Prostate gland (tissue), 2 donors: ENCODE measurements around the gene C5orf15.

Source experiments
- POLR2A ChIP-seq: fragments of 450-650 bp; IDR thresholded peaks from one replicate; pipeline ENCODE4 v1.6.1; 2016; ENCODE audit warnings: antibody characterized with exemption, mild to moderate bottlenecking
- POLR2AphosphoS5 ChIP-seq: sonication (generic); formaldehyde crosslinking; IDR thresholded peaks from one replicate; pipeline ENCODE4 v1.6.1; 2017; ENCODE audit warnings: antibody characterized with exemption
- TF ChIP-seq, protein P1 (sequence below), 4 experiments: fragments of 200-600 bp in 2 of 4; fragments of 450-650 bp in 2 of 4; sonication (generic) in 2 of 4; IDR thresholded peaks; 1 replicate in 3 of 4; 2 replicates in 1 of 4; pipeline ENCODE4 v1.5.1; 2016 to 2019; ENCODE audit warnings: antibody characterized with exemption in 4 of 4, mild to moderate bottlenecking in 2 of 4, moderate library complexity in 2 of 4

- no peak for TF ChIP-seq POLR2A
- TF ChIP-seq, protein P1, sequence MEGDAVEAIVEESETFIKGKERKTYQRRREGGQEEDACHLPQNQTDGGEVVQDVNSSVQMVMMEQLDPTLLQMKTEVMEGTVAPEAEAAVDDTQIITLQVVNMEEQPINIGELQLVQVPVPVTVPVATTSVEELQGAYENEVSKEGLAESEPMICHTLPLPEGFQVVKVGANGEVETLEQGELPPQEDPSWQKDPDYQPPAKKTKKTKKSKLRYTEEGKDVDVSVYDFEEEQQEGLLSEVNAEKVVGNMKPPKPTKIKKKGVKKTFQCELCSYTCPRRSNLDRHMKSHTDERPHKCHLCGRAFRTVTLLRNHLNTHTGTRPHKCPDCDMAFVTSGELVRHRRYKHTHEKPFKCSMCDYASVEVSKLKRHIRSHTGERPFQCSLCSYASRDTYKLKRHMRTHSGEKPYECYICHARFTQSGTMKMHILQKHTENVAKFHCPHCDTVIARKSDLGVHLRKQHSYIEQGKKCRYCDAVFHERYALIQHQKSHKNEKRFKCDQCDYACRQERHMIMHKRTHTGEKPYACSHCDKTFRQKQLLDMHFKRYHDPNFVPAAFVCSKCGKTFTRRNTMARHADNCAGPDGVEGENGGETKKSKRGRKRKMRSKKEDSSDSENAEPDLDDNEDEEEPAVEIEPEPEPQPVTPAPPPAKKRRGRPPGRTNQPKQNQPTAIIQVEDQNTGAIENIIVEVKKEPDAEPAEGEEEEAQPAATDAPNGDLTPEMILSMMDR (IDR thresholded peaks at IDR 0.05): no peak
- no peak for TF ChIP-seq POLR2AphosphoS5
These were observed 54.8 kb downstream of the C5orf15 start for GRCh38 chr5:133913413-133914155.
